Activated CD4-positive, alpha-beta T cell treated with anti-CD3 and anti-CD28 coated beads, Interleukin-2, amount 50 U/mL, for 16 hours (primary cell): Measurements from ENCODE around the gene LILRA5.
"Not testable (repeated sequence)": the region's sequence is repeated elsewhere in the genome, so short reads cannot be mapped to it uniquely, and the experiment has no call there.

ENCODE experiments used
- DNase-seq: peaks from one replicate; pipeline ENCODE4 v3.0.0-alpha.2; 2020

Gene LILRA5

GRCh38 chr19:54299515-54299914 lies 13.5 kb downstream of the LILRA5 start:
- DNase-seq = no peak

- DNase-seq = no peak
These were observed 13.9 kb downstream of the LILRA5 start for GRCh38 chr19:54299126-54299498.

GRCh38 chr19:54298357-54299125 lies 14.4 kb downstream of the LILRA5 start:
- DNase-seq = no peak

GRCh38 chr19:54297759-54298305 lies 15.1 kb downstream of the LILRA5 start:
- DNase-seq = no peak

- DNase-seq = no peak
These were observed 18.4 kb downstream of the LILRA5 start for GRCh38 chr19:54294539-54294938.

GRCh38 chr19:54289160-54289559 lies 23.8 kb downstream of the LILRA5 start:
- not testable (repeated sequence) for DNase-seq

GRCh38 chr19:54287456-54287855 lies 25.5 kb downstream of the LILRA5 start:
- no peak for DNase-seq

GRCh38 chr19:54286283-54286682 lies 26.7 kb downstream of the LILRA5 start:
- DNase-seq = not testable (repeated sequence)

- DNase-seq = not testable (repeated sequence)
These were observed 27.4 kb downstream of the LILRA5 start for GRCh38 chr19:54285427-54286056.

- no peak for DNase-seq
These were observed 30.1 kb downstream of the LILRA5 start for GRCh38 chr19:54282686-54283470.

- not testable (repeated sequence) for DNase-seq
These were observed 31.3 kb downstream of the LILRA5 start for GRCh38 chr19:54281729-54282075.

GRCh38 chr19:54281007-54281728 lies 31.8 kb downstream of the LILRA5 start, which contains the start of gene LILRB2:
LILRB2 (minus strand) TSS chr19:54281110; CDS start chr19:54280496, 614 bp downstream.
- DNase-seq = no peak

- DNase-seq = not testable (repeated sequence)
These were observed 32.5 kb downstream of the LILRA5 start for GRCh38 chr19:54280441-54280840.

GRCh38 chr19:54280025-54280424 lies 32.9 kb downstream of the LILRA5 start:
- DNase-seq = not testable (repeated sequence)

GRCh38 chr19:54279406-54279962 lies 33.5 kb downstream of the LILRA5 start:
- DNase-seq = no peak

- not testable (repeated sequence) for DNase-seq
These were observed 34.3 kb downstream of the LILRA5 start for GRCh38 chr19:54278571-54279195.

- DNase-seq = not testable (repeated sequence)
These were observed 34.9 kb downstream of the LILRA5 start for GRCh38 chr19:54278056-54278455.

GRCh38 chr19:54277111-54277615 lies 35.8 kb downstream of the LILRA5 start:
- DNase-seq = not testable (repeated sequence)

- no peak for DNase-seq
These were observed 37.0 kb downstream of the LILRA5 start for GRCh38 chr19:54275951-54276350.

GRCh38 chr19:54274516-54274915 lies 38.5 kb downstream of the LILRA5 start:
- not testable (repeated sequence) for DNase-seq

- no peak for DNase-seq
These were observed 39.1 kb downstream of the LILRA5 start for GRCh38 chr19:54273821-54274220.
